Hypothalamus (tissue), 51 donors: Measurements from ENCODE around the gene DUSP22.

Source experiments
- DNase-seq, 51 donors: peaks; one replicate each; lab custom pipeline; 2025; lab: John Stamatoyannopoulos, UW

DUSP22 gene

GRCh38 chr6:308307-308706 is 16.0 kb downstream of the DUSP22 start:
- DNase-seq, result no peak

- no peak for DNase-seq
Observed at GRCh38 chr6:308768-309167, 16.5 kb downstream of the DUSP22 start.

GRCh38 chr6:309947-310346 is 17.7 kb downstream of the DUSP22 start:
- no peak for DNase-seq

- DNase-seq, result no peak
Observed at GRCh38 chr6:310671-311070, 18.4 kb downstream of the DUSP22 start.

GRCh38 chr6:311679-312220 is 19.5 kb downstream of the DUSP22 start:
- no peak for DNase-seq

GRCh38 chr6:313087-313486 is 20.8 kb downstream of the DUSP22 start:
- DNase-seq, result no peak

- no peak for DNase-seq
Observed at GRCh38 chr6:313917-314316, 21.6 kb downstream of the DUSP22 start.

GRCh38 chr6:314377-314776 is 22.1 kb downstream of the DUSP22 start:
- DNase-seq, result no peak

- DNase-seq, result no peak
Observed at GRCh38 chr6:315226-315625, 22.9 kb downstream of the DUSP22 start.

- no peak for DNase-seq
Observed at GRCh38 chr6:315921-316752, 23.9 kb downstream of the DUSP22 start.

GRCh38 chr6:316753-317038 is 24.4 kb downstream of the DUSP22 start:
- DNase-seq, result no peak

GRCh38 chr6:317060-317447 is 24.8 kb downstream of the DUSP22 start:
- DNase-seq, result no peak

GRCh38 chr6:317448-318144 is 25.3 kb downstream of the DUSP22 start:
- no peak for DNase-seq

GRCh38 chr6:318243-318890 is 26.1 kb downstream of the DUSP22 start:
- no peak for DNase-seq

- DNase-seq, result no peak
Observed at GRCh38 chr6:319177-320131, 27.2 kb downstream of the DUSP22 start.

- no peak for DNase-seq
Observed at GRCh38 chr6:320351-321157, 28.3 kb downstream of the DUSP22 start.

GRCh38 chr6:321158-321438 is 28.8 kb downstream of the DUSP22 start:
- no peak for DNase-seq

GRCh38 chr6:321536-322258 is 29.4 kb downstream of the DUSP22 start:
- no peak for DNase-seq

- DNase-seq, result no peak
Observed at GRCh38 chr6:322259-322930, 30.1 kb downstream of the DUSP22 start.
